ENCODE results near the gene COL4A3. TPM values are rescaled to one million over a fixed set of nuclear protein-coding genes. Genes with fewer than 3 reads are reported as not detected.
"Not testable (repeated sequence)": the region's sequence is repeated elsewhere in the genome, so short reads cannot be mapped to it uniquely, and the experiment has no call there.

Gene COL4A3
- total RNA-seq, 6 experiments from 2014 or later: not detected

DNA sequence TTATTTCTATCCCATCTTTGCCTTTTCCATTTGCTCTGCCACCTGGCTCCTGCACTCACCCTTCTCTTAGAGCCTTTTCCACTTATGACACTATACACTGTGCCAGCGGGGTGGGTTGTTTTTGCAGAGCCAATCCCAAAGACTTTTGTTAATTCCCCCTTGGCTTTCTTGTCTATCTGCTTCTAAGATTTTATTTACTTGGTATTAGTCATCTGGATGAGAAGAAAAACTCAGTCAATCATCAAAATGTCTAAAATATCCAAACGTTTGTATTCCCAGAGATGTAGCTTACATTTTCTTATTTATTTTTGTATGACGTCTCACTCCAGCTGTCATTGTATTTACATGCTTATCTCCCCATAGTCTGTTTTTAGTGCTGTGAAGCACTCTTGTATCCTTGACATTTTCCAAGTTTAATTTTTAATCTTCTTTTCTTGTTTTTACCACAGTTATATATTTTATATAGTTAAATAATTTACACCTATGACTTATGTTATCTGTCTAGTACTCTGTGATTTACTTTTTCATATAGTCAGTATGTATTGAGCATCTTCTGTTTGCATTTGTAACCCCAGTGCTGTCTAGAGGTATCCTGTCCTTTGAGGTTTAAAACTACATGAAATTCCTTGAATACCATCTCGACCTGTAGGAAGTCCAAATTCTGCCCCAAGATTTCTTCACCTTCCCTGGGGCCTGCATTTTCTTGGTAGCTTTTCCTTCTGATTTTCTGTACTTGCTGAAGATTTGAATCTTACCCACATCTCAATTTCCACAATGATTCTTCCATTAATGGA is 55.1 kb downstream of the COL4A3 start:
- TF ChIP-seq, protein P1, sequence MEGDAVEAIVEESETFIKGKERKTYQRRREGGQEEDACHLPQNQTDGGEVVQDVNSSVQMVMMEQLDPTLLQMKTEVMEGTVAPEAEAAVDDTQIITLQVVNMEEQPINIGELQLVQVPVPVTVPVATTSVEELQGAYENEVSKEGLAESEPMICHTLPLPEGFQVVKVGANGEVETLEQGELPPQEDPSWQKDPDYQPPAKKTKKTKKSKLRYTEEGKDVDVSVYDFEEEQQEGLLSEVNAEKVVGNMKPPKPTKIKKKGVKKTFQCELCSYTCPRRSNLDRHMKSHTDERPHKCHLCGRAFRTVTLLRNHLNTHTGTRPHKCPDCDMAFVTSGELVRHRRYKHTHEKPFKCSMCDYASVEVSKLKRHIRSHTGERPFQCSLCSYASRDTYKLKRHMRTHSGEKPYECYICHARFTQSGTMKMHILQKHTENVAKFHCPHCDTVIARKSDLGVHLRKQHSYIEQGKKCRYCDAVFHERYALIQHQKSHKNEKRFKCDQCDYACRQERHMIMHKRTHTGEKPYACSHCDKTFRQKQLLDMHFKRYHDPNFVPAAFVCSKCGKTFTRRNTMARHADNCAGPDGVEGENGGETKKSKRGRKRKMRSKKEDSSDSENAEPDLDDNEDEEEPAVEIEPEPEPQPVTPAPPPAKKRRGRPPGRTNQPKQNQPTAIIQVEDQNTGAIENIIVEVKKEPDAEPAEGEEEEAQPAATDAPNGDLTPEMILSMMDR (IDR thresholded peaks at IDR 0.05): no peak
- H3K36me3 Mint-ChIP-seq (ENCODE audit: low read depth): no peaks in the 10 kb centered on the region
- no peaks in the 10 kb centered on the region for H3K9me3 Mint-ChIP-seq
- no peak overlapping the region for H3K4me3 Mint-ChIP-seq
- no peak for DNase-seq
- H3K27me3 Mint-ChIP-seq (ENCODE audit: insufficient read depth): peaks cover 6% of the 10 kb centered on the region; the same call in 1 of the 2 replicates
- H3K4me1 Mint-ChIP-seq (ENCODE audit: low read depth): peaks cover 19% of the 10 kb centered on the region
- H3K27ac Mint-ChIP-seq: no peak overlapping the region

DNA sequence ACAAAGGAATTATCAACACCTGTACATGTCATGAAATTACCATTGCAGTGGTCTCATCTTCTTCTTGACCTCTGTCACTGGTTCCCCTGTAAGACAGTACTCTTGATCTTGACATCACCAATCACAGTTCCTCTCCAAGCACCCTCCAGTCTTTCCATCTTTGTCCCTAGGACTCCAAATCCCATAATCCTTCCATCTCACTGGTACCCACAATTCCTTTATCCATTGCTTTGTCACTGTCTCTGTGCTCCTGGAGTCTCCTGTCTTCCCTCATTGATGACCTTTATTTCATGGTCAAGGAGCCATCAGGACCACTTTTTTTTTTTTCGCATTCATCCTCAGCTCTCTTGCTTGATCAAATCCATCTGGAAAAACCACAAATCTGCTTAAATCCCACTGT is 56.7 kb downstream of the COL4A3 start:
- Mint-ChIP-seq H3K27me3 (ENCODE audit: insufficient read depth) (peaks cover 4% of the 10 kb centered on the region; the same call in 1 of the 2 replicates), H3K36me3 (ENCODE audit: low read depth) (no peaks in the 10 kb centered on the region), H3K9me3 (no peaks in the 10 kb centered on the region), H3K4me1 (ENCODE audit: low read depth) (peaks cover 14% of the 10 kb centered on the region), H3K4me3 (no peak overlapping the region), H3K27ac (no peak overlapping the region)
- TF ChIP-seq, protein P1 (IDR thresholded peaks at IDR 0.05): no peak
- DNase-seq: no peak

DNA sequence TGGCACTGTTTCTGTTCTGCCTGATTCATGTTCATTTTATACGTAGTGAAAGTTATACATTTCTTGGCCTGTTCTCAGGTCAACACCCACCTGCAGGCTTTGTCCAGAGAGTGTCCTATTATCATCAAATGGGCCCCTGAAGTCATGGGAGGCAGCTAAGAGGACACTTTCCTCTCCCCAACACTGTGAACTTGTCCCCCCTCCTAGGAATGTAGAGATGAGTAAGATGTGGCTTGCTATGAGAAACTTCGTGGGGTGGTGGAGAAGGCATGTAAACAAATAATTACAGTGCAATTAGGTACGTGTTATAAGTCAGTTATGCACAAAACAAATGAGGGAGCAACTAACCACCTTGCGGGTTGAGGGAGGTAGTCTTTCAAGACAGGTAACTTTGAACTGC is 57.9 kb downstream of the COL4A3 start:
- no peak for DNase-seq

DNA sequence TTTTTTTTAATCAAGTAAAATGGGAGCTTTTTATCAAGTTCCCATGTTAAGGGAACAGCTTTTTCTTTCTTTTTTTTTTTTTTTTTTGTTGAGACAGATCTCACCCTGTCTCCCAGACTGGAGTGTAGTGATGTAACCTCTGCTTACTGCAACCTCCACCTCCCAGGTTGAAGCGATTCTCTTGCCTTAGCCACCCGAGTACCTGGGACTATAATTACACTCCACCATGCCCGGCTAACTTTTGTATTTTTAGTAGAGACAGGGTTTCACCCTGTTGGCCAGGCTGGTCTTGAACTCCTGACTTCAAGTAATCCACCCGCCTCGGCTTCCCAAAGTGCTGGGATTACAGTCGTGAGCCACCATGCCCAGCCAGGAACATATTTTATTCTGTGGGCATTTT is 61.2 kb downstream of the COL4A3 start:
- not testable (repeated sequence) for H3K36me3 Mint-ChIP-seq (ENCODE audit: low read depth); H3K27me3 Mint-ChIP-seq (ENCODE audit: insufficient read depth); DNase-seq; H3K27ac Mint-ChIP-seq; H3K4me3 Mint-ChIP-seq; H3K9me3 Mint-ChIP-seq
- peaks cover 14% of the 10 kb centered on the region for H3K4me1 Mint-ChIP-seq (ENCODE audit: low read depth)

More for the DNA sequence above, 57.9 kb downstream of the COL4A3 start:
- H3K36me3 Mint-ChIP-seq (ENCODE audit: low read depth): no peaks in the 10 kb centered on the region
- peaks cover 4% of the 10 kb centered on the region for H3K27me3 Mint-ChIP-seq (ENCODE audit: insufficient read depth)
- peaks cover 14% of the 10 kb centered on the region for H3K4me1 Mint-ChIP-seq (ENCODE audit: low read depth)
- TF ChIP-seq, protein P1 (IDR thresholded peaks at IDR 0.05): no peak
- no peaks in the 10 kb centered on the region for H3K9me3 Mint-ChIP-seq
- H3K27ac Mint-ChIP-seq: no peak overlapping the region
- H3K4me3 Mint-ChIP-seq: no peak overlapping the region

DNA sequence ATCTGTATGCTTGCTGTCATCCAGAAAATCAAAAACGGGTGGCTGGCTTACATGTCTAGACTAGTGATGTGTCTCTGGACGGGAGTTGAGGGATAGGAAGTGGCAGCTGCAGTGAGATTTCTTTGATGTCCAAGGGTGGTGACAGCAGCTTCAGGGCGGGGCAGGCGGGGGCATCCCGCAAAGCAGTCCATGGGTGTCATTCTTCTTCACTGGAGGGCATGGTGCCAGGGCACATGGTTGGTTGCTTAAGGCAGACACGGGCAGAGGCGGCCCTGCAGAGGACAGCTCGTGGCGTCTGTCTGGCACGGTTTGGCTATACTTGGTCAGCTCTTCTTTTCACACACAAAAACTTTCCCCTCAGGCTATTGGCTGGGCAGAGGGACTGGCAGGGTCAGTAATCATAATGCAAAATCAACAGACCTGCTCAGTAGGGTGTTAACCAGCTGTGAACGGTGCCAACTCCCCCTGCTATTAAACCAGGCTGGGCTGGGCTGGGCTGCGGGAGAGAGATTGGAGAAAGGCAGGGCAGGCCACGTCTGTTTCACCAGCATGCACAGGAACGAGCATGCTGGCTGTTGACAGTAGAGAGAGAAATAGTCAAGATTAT is 63.7 kb downstream of the COL4A3 start:
- TF ChIP-seq, protein P1 (IDR thresholded peaks at IDR 0.05): no peak
- Mint-ChIP-seq H3K4me3 (no peak overlapping the region), H3K27me3 (ENCODE audit: insufficient read depth) (no peaks in the 10 kb centered on the region; the same call in 1 of the 2 replicates), H3K36me3 (ENCODE audit: low read depth) (no peaks in the 10 kb centered on the region), H3K27ac (no peak overlapping the region), H3K4me1 (ENCODE audit: low read depth) (peaks cover 3% of the 10 kb centered on the region), H3K9me3 (no peaks in the 10 kb centered on the region)
- DNase-seq: no peak

DNA sequence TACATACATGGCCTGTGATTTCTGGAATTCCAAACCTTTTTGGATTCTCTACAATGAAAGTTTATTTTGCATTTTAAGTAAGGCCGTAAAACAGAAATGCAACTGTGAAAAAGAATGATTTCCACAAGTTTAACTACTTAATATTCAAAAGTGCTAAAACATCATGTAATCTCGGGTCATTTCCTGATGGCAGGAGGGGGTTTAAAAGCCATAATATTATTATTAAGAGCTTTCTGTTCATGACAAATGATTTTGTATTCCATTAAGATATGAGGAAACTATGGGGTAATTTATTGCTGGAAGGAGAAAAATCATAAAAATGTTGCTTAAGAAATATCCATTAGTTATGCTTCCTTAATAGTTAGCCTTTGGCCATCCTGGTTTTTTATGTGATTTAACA is 65.7 kb downstream of the COL4A3 start:
- peaks cover 2% of the 10 kb centered on the region; the same call in 1 of the 2 replicates for H3K27me3 Mint-ChIP-seq (ENCODE audit: insufficient read depth)
- no peak overlapping the region for H3K27ac Mint-ChIP-seq
- TF ChIP-seq, protein P1 (IDR thresholded peaks at IDR 0.05): no peak
- no peaks in the 10 kb centered on the region for H3K9me3 Mint-ChIP-seq
- H3K36me3 Mint-ChIP-seq (ENCODE audit: low read depth): no peaks in the 10 kb centered on the region
- DNase-seq: no peak
- no peak overlapping the region for H3K4me3 Mint-ChIP-seq
- H3K4me1 Mint-ChIP-seq (ENCODE audit: low read depth): no peaks in the 10 kb centered on the region

All from HFFc6 (cell line).